SIG-M5 treated with dmso at 0.1 percent for 504 hours (cell line): Measurements from ENCODE around the gene PBXIP1.

Source experiments
- DNase-seq: peaks from one replicate; lab custom pipeline; 2025; ENCODE audit not compliant: unreplicated experiment; lab: John Stamatoyannopoulos, UW

PBXIP1 gene

GRCh38 chr1:154901591-154901990 is 54.3 kb downstream of the PBXIP1 start:
- no peak for DNase-seq

DNA sequence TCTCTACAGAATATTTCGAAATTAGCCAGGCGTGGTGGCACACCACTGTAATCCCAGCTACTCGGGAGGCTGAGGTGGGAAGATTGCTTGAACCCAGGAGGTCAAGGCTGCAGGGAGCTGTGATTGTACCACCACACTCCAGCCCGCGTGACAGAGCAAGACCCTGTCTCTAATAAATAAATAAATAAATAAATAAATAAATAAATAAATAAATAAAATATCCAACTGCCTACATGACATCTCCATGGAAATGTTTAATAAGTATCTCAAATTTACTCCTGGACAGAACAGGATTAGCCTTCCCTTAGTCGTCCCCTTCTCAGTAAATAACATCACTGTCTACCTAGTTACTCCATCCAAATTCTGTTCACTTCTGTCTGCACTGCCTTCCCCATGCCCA is 56.9 kb downstream of the PBXIP1 start:
- DNase-seq: no peak

DNA sequence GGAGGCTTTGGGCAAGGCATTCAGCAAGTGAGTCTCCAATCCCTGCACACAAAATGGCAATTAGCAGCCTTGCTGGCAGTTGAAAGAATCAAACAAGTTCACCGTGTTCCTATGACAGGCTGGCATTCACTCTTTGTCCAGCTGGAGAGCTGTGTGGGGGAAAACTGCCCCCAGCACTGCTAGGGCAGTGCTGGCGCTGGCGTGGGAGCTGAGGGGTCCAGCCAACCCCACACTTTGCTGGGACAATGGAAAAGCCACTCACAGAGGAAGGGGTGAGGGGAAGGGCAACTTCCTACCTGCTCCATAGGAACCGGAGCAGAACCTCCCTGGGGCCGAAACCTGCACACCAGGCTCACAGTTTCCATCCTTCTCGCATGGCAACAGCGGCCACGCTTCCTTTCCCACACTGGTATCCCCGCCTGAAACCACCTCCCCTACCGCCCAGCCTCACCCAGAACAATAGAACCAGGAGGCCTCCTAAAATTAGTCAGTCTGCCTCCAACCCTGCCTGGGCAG is 59.1 kb downstream of the PBXIP1 start:
- DNase-seq: no peak

GRCh38 chr1:154895798-154896197 is 60.1 kb downstream of the PBXIP1 start:
- DNase-seq: no peak
